HG03457 (cell line): ENCODE data around the gene TSC22D2.

ENCODE experiments used
- ATAC-seq: cut with Tn5 transposase; IDR thresholded peaks from one replicate; pipeline ENCODE4 v1.9.1; 2021; ENCODE audit warnings: moderate number of reproducible peaks; ENCODE audit not compliant: unreplicated experiment

TSC22D2 gene

GRCh38 chr3:150384296-150385212, 23.5 kb upstream of the TSC22D2 start:
- ATAC-seq = peak; percentile 96

- peak; percentile 43 for ATAC-seq
Measured at GRCh38 chr3:150385296-150386242, 22.5 kb upstream of the TSC22D2 start.

GRCh38 chr3:150388498-150389418, 19.3 kb upstream of the TSC22D2 start:
- ATAC-seq = no peak

GRCh38 chr3:150390087-150390486, 18.0 kb upstream of the TSC22D2 start:
- ATAC-seq = no peak

- no peak for ATAC-seq
Measured at GRCh38 chr3:150391161-150391560, 16.9 kb upstream of the TSC22D2 start.

- ATAC-seq = no peak
Measured at GRCh38 chr3:150393745-150394144, 14.4 kb upstream of the TSC22D2 start.

GRCh38 chr3:150394606-150395005, 13.5 kb upstream of the TSC22D2 start:
- no peak for ATAC-seq

GRCh38 chr3:150396491-150396890, 11.6 kb upstream of the TSC22D2 start:
- ATAC-seq = no peak

GRCh38 chr3:150396956-150397550, 11.0 kb upstream of the TSC22D2 start:
- ATAC-seq = no peak

GRCh38 chr3:150399060-150399459, 9.0 kb upstream of the TSC22D2 start:
- no peak for ATAC-seq

- ATAC-seq = no peak
Measured at GRCh38 chr3:150401285-150401684, 6.8 kb upstream of the TSC22D2 start.

- no peak for ATAC-seq
Measured at GRCh38 chr3:150402217-150402616, 5.9 kb upstream of the TSC22D2 start.

GRCh38 chr3:150404023-150404422, 4.1 kb upstream of the TSC22D2 start:
- ATAC-seq = no peak

GRCh38 chr3:150407051-150407807, 869 bp upstream of the TSC22D2 start:
- no peak for ATAC-seq

- peak; percentile 9 for ATAC-seq
Measured at GRCh38 chr3:150407808-150408220, 284 bp upstream of the TSC22D2 start.

GRCh38 chr3:150409125-150409511, 1.0 kb downstream of the TSC22D2 start:
- no peak for ATAC-seq

- no peak for ATAC-seq
Measured at GRCh38 chr3:150409512-150410310, 1.6 kb downstream of the TSC22D2 start.

GRCh38 chr3:150410311-150411105, 2.4 kb downstream of the TSC22D2 start:
- ATAC-seq = no peak
